H1 (cell line): ENCODE data around the gene MYL2. TPM values are rescaled to one million over a fixed set of nuclear protein-coding genes. Genes with fewer than 3 reads are reported as not detected.

ENCODE experiments used
- CTCF ChIA-PET: fragments of 300-600 bp; sonication (Branson Sonifier 250); formaldehyde crosslinking; loops from one replicate; lab custom pipeline; 2021; ENCODE audit not compliant: partially characterized antibody; lab: Charles Lee
- POLR2A ChIA-PET: fragments of 300-600 bp; sonication (Branson Sonifier 250); formaldehyde crosslinking; loops from one replicate; lab custom pipeline; 2021; ENCODE audit warnings: inconsistent platforms; ENCODE audit not compliant: partially characterized antibody; lab: Charles Lee
- DNase-seq, 2 experiments: peaks; one replicate each; pipeline versions ENCODE4 v3.0.0 to v3.0.0-alpha.2; 2010 to 2022; ENCODE audit warnings: low spot score in 2 of 2, low read depth in 1 of 2, mixed read lengths in 1 of 2
- FAIRE-seq: peaks from 2 replicates; lab custom pipeline; 2011; peaks lifted over from hg19 to GRCh38; lab: Jason Lieb, UNC
- H2AFZ ChIP-seq: 2 replicates; pipeline ENCODE4 v1.8.1; 2012; ENCODE audit warnings: low read length, inconsistent platforms
- H2AK5ac ChIP-seq: 2 replicates; pipeline ENCODE4 v1.6.1; 2013; ENCODE audit warnings: low read depth, low read length
- H2BK120ac ChIP-seq: replicated peaks from 2 replicates; pipeline ENCODE3; 2013; ENCODE audit warnings: low read depth, low read length, inconsistent platforms
- H2BK12ac ChIP-seq: 2 replicates; pipeline ENCODE4 v1.6.1; 2013; ENCODE audit warnings: low read depth, low read length
- H2BK15ac ChIP-seq: 2 replicates; pipeline ENCODE4 v1.6.1; 2013; ENCODE audit warnings: low read length
- H2BK20ac ChIP-seq: 2 replicates; pipeline ENCODE4 v1.6.1; 2013; ENCODE audit warnings: low read length
- H2BK5ac ChIP-seq: 2 replicates; pipeline ENCODE4 v1.6.1; 2013; ENCODE audit warnings: low read depth, low read length
- H3K14ac ChIP-seq: 2 replicates; pipeline ENCODE4 v1.6.1; 2013; ENCODE audit warnings: inconsistent platforms; ENCODE audit not compliant: insufficient read length
- H3K18ac ChIP-seq: 2 replicates; pipeline ENCODE4 v1.6.1; 2013; ENCODE audit warnings: low read length; ENCODE audit errors: extremely low read depth
- H3K23ac ChIP-seq: 2 replicates; pipeline ENCODE4 v1.6.1; 2013; ENCODE audit warnings: inconsistent platforms; ENCODE audit not compliant: insufficient read length
- H3K23me2 ChIP-seq: 2 replicates; pipeline ENCODE4 v1.6.1; 2013; ENCODE audit warnings: low read depth, low read length
- H3K27ac ChIP-seq: 2 replicates; pipeline ENCODE4 v1.6.1; 2011; ENCODE audit warnings: low read depth, low read length, inconsistent platforms
- H3K27me3 ChIP-seq, 4 experiments: replicated peaks in 1 of 4; 1 replicate in 1 of 4; 2 replicates in 3 of 4; pipeline versions ENCODE4 v1.6.1 to v1.8.1; 2011 to 2013; ENCODE audit warnings: low read length in 3 of 4, mild to moderate bottlenecking in 3 of 4, inconsistent platforms in 2 of 4, mixed read lengths in 2 of 4, moderate library complexity in 1 of 4; ENCODE audit not compliant: control insufficient read depth in 3 of 4, insufficient read depth in 3 of 4; ENCODE audit errors: extremely low read depth in 1 of 4
- H3K36me3 ChIP-seq, 4 experiments: 2 replicates each; pipeline versions ENCODE4 v1.6.1 to v1.8.1; 2011 to 2013; ENCODE audit warnings: mild to moderate bottlenecking in 4 of 4, low read length in 3 of 4, moderate library complexity in 2 of 4, control low read depth in 1 of 4, inconsistent platforms in 1 of 4; ENCODE audit not compliant: insufficient read depth in 4 of 4, control insufficient read depth in 2 of 4
- H3K4ac ChIP-seq: replicated peaks from 2 replicates; pipeline ENCODE3; 2013; ENCODE audit warnings: low read length, low read depth, mixed read lengths, inconsistent platforms; ENCODE audit not compliant: insufficient read length
- H3K4me1 ChIP-seq, 4 experiments: replicated peaks in 1 of 4; 1 replicate in 1 of 4; 2 replicates in 3 of 4; pipeline versions ENCODE4 v1.6.1 to v1.8.1; 2011 to 2013; ENCODE audit warnings: low read length in 3 of 4, inconsistent platforms in 2 of 4, mixed read lengths in 1 of 4; ENCODE audit not compliant: insufficient read depth in 4 of 4, control insufficient read depth in 3 of 4
- H3K4me2 ChIP-seq, 2 experiments: 2 replicates each; pipeline versions ENCODE4 v1.6.1 to v1.8.1; 2011 to 2013; ENCODE audit warnings: low read depth in 2 of 2, low read length in 2 of 2, control low read depth in 1 of 2, inconsistent platforms in 1 of 2, mild to moderate bottlenecking in 1 of 2; ENCODE audit not compliant: insufficient read depth in 1 of 2
- H3K4me3 ChIP-seq, 4 experiments: fragments of 200-600, 300-600 bp in 1 of 4; sonication (generic), shearing (Covaris generic), sonication (Bioruptor Twin) in 1 of 4; 2 replicates each; pipeline versions ENCODE4 v1.5.1 to v1.8.1; 2011 to 2016; ENCODE audit warnings: low read length in 4 of 4, low read depth in 3 of 4, control low read depth in 2 of 4, inconsistent platforms in 2 of 4, mild to moderate bottlenecking in 2 of 4, mixed read lengths in 1 of 4, moderate library complexity in 1 of 4; ENCODE audit not compliant: insufficient read depth in 2 of 4; ENCODE audit errors: extremely low read depth in 1 of 4
- H3K56ac ChIP-seq: replicated peaks from 2 replicates; pipeline ENCODE3; 2013; ENCODE audit warnings: low read depth, mild to moderate bottlenecking, mixed read lengths, low read length, inconsistent platforms; ENCODE audit not compliant: insufficient read length
- H3K79me1 ChIP-seq: 2 replicates; pipeline ENCODE4 v1.6.1; 2013; ENCODE audit warnings: low read depth, low read length, control low read depth
- H3K79me2 ChIP-seq, 2 experiments: 2 replicates each; pipeline versions ENCODE4 v1.6.1 to v1.8.1; 2012 to 2013; ENCODE audit warnings: low read length in 2 of 2, mild to moderate bottlenecking in 2 of 2, inconsistent platforms in 1 of 2; ENCODE audit not compliant: insufficient read depth in 2 of 2, control insufficient read depth in 1 of 2
- H3K9ac ChIP-seq, 4 experiments: replicated peaks in 1 of 4; 1 replicate in 1 of 4; 2 replicates in 3 of 4; pipeline versions ENCODE4 v1.6.1 to v1.8.1; 2011 to 2013; ENCODE audit warnings: low read depth in 3 of 4, low read length in 3 of 4, control low read depth in 2 of 4, mild to moderate bottlenecking in 2 of 4, moderate library complexity in 2 of 4, inconsistent platforms in 1 of 4; ENCODE audit errors: extremely low read depth in 1 of 4
- H3K9me3 ChIP-seq, 2 experiments: 2 replicates each; pipeline versions ENCODE4 v1.6.1 to v1.8.1; 2012 to 2013; ENCODE audit warnings: mild to moderate bottlenecking in 2 of 2, moderate library complexity in 2 of 2, control low read depth in 1 of 2, inconsistent platforms in 1 of 2, low read depth in 1 of 2, low read length in 1 of 2, mixed read lengths in 1 of 2; ENCODE audit not compliant: insufficient read depth in 2 of 2
- H4K20me1 ChIP-seq, 2 experiments: replicated peaks in 1 of 2; 2 replicates each; pipeline versions ENCODE3 to v1.8.1; 2011 to 2013; ENCODE audit warnings: inconsistent platforms in 2 of 2, low read length in 2 of 2, mild to moderate bottlenecking in 1 of 2; ENCODE audit not compliant: insufficient read depth in 2 of 2, control insufficient read depth in 1 of 2
- H4K5ac ChIP-seq: 2 replicates; pipeline ENCODE4 v1.6.1; 2013; ENCODE audit warnings: low read length, low read depth, mixed read lengths, inconsistent platforms; ENCODE audit not compliant: insufficient read length
- H4K8ac ChIP-seq: 2 replicates; pipeline ENCODE4 v1.8.0; 2013; ENCODE audit warnings: mild to moderate bottlenecking, moderate library complexity, low read length, inconsistent platforms; ENCODE audit not compliant: insufficient read depth; ENCODE audit errors: extremely low read depth
- H4K91ac ChIP-seq: replicated peaks from 2 replicates; pipeline ENCODE3; 2013; ENCODE audit warnings: low read length, mixed read lengths, inconsistent platforms; ENCODE audit not compliant: insufficient read length
- KDM1A ChIP-seq: fragments of 200-600, 300-600 bp; sonication (generic); IDR thresholded peaks from 2 replicates; pipeline ENCODE4 v1.7.1; 2016; ENCODE audit warnings: mild to moderate bottlenecking, low read length, borderline replicate concordance
- RNF2 ChIP-seq: fragments of 200-900, 300-1000 bp; sonication (generic); IDR thresholded peaks from 2 replicates; pipeline ENCODE4 v1.7.1; 2016; ENCODE audit warnings: borderline replicate concordance, low read depth, mild to moderate bottlenecking, antibody characterized with exemption, low read length; ENCODE audit not compliant: poor library complexity, severe bottlenecking; ENCODE audit errors: missing control alignments
- WGBS, 2 experiments: shearing (Covaris generic) in 1 of 2; methylation state at CpG; one replicate each; pipeline versions ENCODE4 v1.1.6 to v1.1.7; 2013 to 2015; ENCODE audit warnings: low lambda C conversion rate in 2 of 2, mixed read lengths in 2 of 2, inconsistent platforms in 1 of 2, low coverage in 1 of 2, missing lambda C conversion rate in 1 of 2; ENCODE audit not compliant: insufficient replicate concordance in 2 of 2, insufficient coverage in 1 of 2, insufficient read length in 1 of 2; ENCODE audit errors: extremely low coverage in 1 of 2, missing lambda C conversion rate in 1 of 2; 5-methylcytosine and 5-hydroxymethylcytosine counted together
- polyA plus RNA-seq, 7 experiments: library from polyadenylated mRNA; depleted of rRNA in 3 of 7; stranded (reverse) in 5 of 7; unstranded in 2 of 7; fragments of >200 nt in 5 of 7; fragments of 200-250 nt in 2 of 7; gene quantifications; 1 replicate in 5 of 7; 2 replicates in 1 of 7; 4 replicates in 1 of 7; pipeline versions ENCODE4 v1.2.1 to v1.2.3, GENCODE V29; 2011 to 2013; ENCODE audit warnings: missing spikeins in 2 of 7, mixed read lengths in 2 of 7
- total RNA-seq: library from RNA; stranded (reverse); fragmentation: NEBNext Ultra II Directional; extraction: Animal tissue kit (Norgen Biotek cat#: 25700); gene quantifications from 2 replicates; pipeline ENCODE4 v1.2.1, GENCODE V29; 2021

MYL2 gene
- total and polyA plus RNA-seq, 2 of the 8 experiments (the other 6 are each of a cell fraction or from before 2014, with no cell fraction given), result not detected

DNA sequence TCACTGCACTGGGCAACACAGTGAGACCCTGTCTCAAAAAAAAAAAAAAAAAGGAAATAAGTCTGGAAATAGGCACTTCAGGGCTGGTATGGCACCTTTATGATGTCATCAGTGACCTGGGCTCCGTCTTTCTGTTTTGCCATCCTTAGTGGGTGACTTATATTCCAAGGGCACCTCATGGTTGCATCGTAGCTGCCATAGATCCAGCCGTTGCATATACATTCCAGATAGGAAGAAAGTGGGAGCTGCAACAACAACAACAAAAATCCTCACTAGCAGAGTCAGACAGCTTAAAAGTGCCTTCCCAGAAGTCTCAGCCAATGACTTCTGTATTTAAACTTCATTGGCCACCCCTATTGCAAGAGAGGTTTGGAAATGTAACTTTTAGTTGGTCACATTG is 26.4 kb downstream of the MYL2 start:
- no peak overlapping the region for H3K27ac ChIP-seq
- no peak overlapping the region for H2AK5ac ChIP-seq
- no peaks in the 10 kb centered on the region for H3K27me3 ChIP-seq
- H2AFZ ChIP-seq, result no peak overlapping the region
- H3K4me1 ChIP-seq, result peaks cover 0 to 3% (median under 1%) of the 10 kb centered on the region in 4 experiments; a peak in 3 of 7 replicates
- H3K79me2 ChIP-seq, result no peaks in the 10 kb centered on the region
- H3K4ac ChIP-seq, result no peak overlapping the region
- CTCF ChIA-PET, result interaction anchor here (0.7 to 5.6 kb wide), 42 partner anchors 9 to 441 kb away, joined by 3 to 45 read pairs (median 4); partner anchors contain the start of genes CUX2 and PPP1CC
- no peak overlapping the region; a peak in 1 of 8 replicates for H3K4me3 ChIP-seq
- H3K23ac ChIP-seq, result no peak overlapping the region
- no peaks in the 10 kb centered on the region for H3K9me3 ChIP-seq
- no peak overlapping the region for H3K4me2 ChIP-seq
- H3K18ac ChIP-seq, result no peak overlapping the region
- no peaks in the 10 kb centered on the region for H3K79me1 ChIP-seq
- no peaks in the 10 kb centered on the region for H4K20me1 ChIP-seq
- H3K36me3 ChIP-seq, result no peaks in the 10 kb centered on the region
- H2BK120ac ChIP-seq, result no peak overlapping the region
- H4K5ac ChIP-seq, result no peak overlapping the region
- POLR2A ChIA-PET, result interaction anchor here (0.6 to 5.2 kb wide), 4 partner anchors 15 to 43 kb away, joined by 3 to 24 read pairs (median 4); no protein-coding TSS in a partner anchor
- 95% methylated on average over 3 of the region's 3 CpGs; no CpG with 5 or more reads in 1 of the 2 experiments for WGBS, 2 experiments
- H4K8ac ChIP-seq, result no peak overlapping the region
- no peak overlapping the region for H3K9ac ChIP-seq
- no peak overlapping the region for H2BK15ac ChIP-seq
- FAIRE-seq (no peak), DNase-seq (no peak)
- TF ChIP-seq RNF2, result no peak
- 0 out of 2 replicates have a peak, but pooled peaks have one; percentile 64 for TF ChIP-seq KDM1A
- H3K23me2 ChIP-seq, result no peaks in the 10 kb centered on the region
- no peak overlapping the region for H2BK12ac ChIP-seq
- H2BK5ac ChIP-seq, result no peak overlapping the region
- 0 out of 2 replicates have a peak overlapping the region, but pooled peaks have one; percentile 56 for H2BK20ac ChIP-seq
- no peak overlapping the region for H3K14ac ChIP-seq
- H4K91ac ChIP-seq, result no peak overlapping the region
- H3K56ac ChIP-seq, result no peak overlapping the region
